Hepatocyte (in vitro differentiated cells): ENCODE measurements around the gene USP24.

Experiments
- EZH2 ChIP-seq: fragments of 200-600 bp; sonication (generic); IDR thresholded peaks from 2 replicates; pipeline ENCODE4 v1.6.1; 2016; ENCODE audit warnings: antibody characterized with exemption, mild to moderate bottlenecking, borderline replicate concordance
- TF ChIP-seq, protein P1 (sequence below): fragments of 200-600 bp; sonication (generic); IDR thresholded peaks from 2 replicates; pipeline ENCODE4 v1.5.1; 2016; ENCODE audit warnings: antibody characterized with exemption, mild to moderate bottlenecking; ENCODE audit not compliant: poor library complexity

DNA sequence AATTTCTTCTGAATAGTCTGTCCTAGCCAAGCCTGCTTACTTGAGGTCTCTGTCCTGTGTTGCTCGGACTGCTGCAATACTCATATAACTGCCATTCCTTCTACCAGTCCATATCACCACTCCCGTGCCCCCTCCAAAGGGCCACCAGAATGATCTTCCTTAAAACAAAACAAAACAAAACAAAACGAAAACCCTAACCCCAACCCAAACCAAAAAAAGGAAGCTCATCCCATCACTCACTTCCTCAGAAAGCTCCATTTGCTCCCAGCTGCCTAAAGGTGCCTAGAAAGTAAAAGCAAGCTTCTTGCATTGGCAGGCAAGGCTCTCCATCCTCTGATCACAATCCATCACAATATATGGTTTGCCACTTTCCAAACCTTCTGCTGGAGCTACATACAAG is 20.3 kb downstream of the USP24 start:
- TF ChIP-seq EZH2 = no peak
- TF ChIP-seq, protein P1, sequence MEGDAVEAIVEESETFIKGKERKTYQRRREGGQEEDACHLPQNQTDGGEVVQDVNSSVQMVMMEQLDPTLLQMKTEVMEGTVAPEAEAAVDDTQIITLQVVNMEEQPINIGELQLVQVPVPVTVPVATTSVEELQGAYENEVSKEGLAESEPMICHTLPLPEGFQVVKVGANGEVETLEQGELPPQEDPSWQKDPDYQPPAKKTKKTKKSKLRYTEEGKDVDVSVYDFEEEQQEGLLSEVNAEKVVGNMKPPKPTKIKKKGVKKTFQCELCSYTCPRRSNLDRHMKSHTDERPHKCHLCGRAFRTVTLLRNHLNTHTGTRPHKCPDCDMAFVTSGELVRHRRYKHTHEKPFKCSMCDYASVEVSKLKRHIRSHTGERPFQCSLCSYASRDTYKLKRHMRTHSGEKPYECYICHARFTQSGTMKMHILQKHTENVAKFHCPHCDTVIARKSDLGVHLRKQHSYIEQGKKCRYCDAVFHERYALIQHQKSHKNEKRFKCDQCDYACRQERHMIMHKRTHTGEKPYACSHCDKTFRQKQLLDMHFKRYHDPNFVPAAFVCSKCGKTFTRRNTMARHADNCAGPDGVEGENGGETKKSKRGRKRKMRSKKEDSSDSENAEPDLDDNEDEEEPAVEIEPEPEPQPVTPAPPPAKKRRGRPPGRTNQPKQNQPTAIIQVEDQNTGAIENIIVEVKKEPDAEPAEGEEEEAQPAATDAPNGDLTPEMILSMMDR = no peak
